GM19455 (cell line): Measurements from ENCODE around the gene ANKLE1.

ENCODE experiments used
- ATAC-seq: cut with Tn5 transposase; IDR thresholded peaks from one replicate; pipeline ENCODE4 v1.9.1; 2021; ENCODE audit not compliant: unreplicated experiment

The ANKLE1 gene

GRCh38 chr19:17306285-17306714 is 24.6 kb downstream of the ANKLE1 start:
- no peak for ATAC-seq

GRCh38 chr19:17307876-17308377 is 26.2 kb downstream of the ANKLE1 start:
- ATAC-seq = no peak

GRCh38 chr19:17309198-17309964 is 27.7 kb downstream of the ANKLE1 start, which contains the start of gene DDA1:
TSS of gene DDA1 (plus strand) at chr19:17309563. CDS start at chr19:17309655, 92 bp downstream.
- ATAC-seq = no peak

- ATAC-seq = no peak
Measured at GRCh38 chr19:17309965-17310461, 28.3 kb downstream of the ANKLE1 start.

GRCh38 chr19:17311455-17312188 is 29.9 kb downstream of the ANKLE1 start:
- ATAC-seq = no peak

- no peak for ATAC-seq
Measured at GRCh38 chr19:17312189-17313113, 30.8 kb downstream of the ANKLE1 start.

- ATAC-seq = no peak
Measured at GRCh38 chr19:17314007-17314593, 32.4 kb downstream of the ANKLE1 start.

GRCh38 chr19:17318966-17319365 is 37.3 kb downstream of the ANKLE1 start:
- ATAC-seq = no peak

GRCh38 chr19:17319473-17320238 is 38.0 kb downstream of the ANKLE1 start:
- no peak for ATAC-seq

- ATAC-seq = no peak
Measured at GRCh38 chr19:17320435-17320834, 38.7 kb downstream of the ANKLE1 start.

- ATAC-seq = no peak
Measured at GRCh38 chr19:17321655-17322489, 40.2 kb downstream of the ANKLE1 start.

- no peak for ATAC-seq
Measured at GRCh38 chr19:17322854-17323253, 41.2 kb downstream of the ANKLE1 start.

GRCh38 chr19:17323300-17323963 is 41.7 kb downstream of the ANKLE1 start:
- ATAC-seq = no peak

- ATAC-seq = no peak
Measured at GRCh38 chr19:17323964-17324332, 42.2 kb downstream of the ANKLE1 start.

GRCh38 chr19:17324357-17325114 is 42.8 kb downstream of the ANKLE1 start:
- no peak for ATAC-seq

GRCh38 chr19:17325133-17325532 is 43.4 kb downstream of the ANKLE1 start:
- no peak for ATAC-seq

GRCh38 chr19:17325881-17326594 is 44.3 kb downstream of the ANKLE1 start:
- no peak for ATAC-seq
